ENCODE measurements around the gene LIMD2. TPM values are rescaled to one million over a fixed set of nuclear protein-coding genes. Genes with fewer than 3 reads are reported as not detected.

The LIMD2 gene
- total RNA-seq, 1 donor from 2014 or later = 20.7 TPM

DNA sequence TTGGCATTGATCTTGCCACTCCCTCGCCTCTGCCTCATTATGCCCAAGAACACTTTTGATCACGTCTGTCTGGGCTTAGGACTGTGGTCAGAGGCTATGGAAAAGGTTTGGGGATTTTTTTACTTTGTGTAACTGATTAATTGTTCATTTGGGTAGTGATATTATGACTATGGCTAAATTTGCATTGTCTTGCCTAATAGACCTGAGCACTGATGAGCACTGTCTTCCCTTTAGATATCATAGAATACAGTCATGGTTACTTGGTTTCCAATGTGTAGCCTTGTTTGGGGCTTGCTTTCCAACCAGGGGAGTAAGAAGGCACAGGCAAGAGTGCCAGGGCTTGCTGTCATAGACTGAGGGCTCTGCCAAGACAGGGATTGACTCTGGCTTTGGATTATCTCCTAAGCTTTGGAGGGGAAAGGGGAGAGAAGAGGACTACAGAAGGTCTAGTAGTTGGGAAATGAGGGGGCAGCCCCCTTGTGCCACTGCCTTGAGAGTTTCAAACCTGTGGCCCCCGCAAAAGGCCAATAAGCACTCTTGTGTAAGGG lies 13.7 kb downstream of the LIMD2 start:
- DNase-seq (ENCODE audit: low spot score) (no peak), ATAC-seq (no peak)
- intact Hi-C loops (cut with DNase I) = no loop called here

DNA sequence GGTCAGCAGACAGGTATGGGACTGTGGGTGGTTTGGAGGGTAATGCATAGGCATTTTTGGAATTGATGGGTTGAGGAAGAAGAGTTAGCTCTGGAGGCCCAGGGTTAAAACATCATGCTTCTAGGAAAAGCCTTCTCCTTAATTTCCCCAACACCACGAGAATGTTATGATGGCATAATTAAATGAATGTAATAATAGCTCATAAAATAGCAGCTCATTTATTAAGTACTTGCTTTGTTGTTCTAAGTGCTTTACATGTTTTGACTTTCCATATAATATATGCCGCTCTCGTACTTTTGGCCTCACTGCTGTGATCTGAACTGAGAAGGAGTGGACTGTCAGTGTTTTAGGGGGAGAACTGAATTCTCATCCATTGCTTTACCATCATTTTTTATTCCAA lies 14.3 kb downstream of the LIMD2 start:
- ATAC-seq = no peak
- intact Hi-C loops (cut with DNase I) = no loop called here
- no peak for DNase-seq (ENCODE audit: low spot score)

GRCh38 chr17:63685041-63685440 lies 14.9 kb downstream of the LIMD2 start:
- intact Hi-C loops (cut with DNase I) = no loop called here
- DNase-seq (ENCODE audit: low spot score) (no peak), ATAC-seq (no peak)

DNA sequence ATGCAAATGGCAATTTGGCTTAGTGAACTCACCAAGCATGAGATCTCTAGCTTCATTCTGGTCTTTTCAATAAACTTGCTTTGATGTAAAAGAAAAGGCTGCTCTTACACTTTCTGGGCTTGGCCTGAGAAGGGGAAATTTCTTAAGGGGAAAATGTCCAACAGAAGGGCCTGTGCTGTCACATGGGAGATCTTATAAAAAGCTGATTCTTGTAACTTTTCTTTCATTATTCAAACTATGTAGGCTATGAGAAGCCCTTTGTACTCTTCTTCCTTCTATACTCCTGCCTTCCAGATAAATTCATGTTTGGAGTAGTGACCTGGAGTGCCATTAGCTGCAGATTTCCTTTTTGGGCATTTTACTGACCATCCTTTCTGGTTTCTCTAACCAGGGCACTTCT lies 16.9 kb downstream of the LIMD2 start:
- no peak for DNase-seq (ENCODE audit: low spot score)
- no peak for ATAC-seq
- intact Hi-C loops (cut with DNase I) = no loop called here

DNA sequence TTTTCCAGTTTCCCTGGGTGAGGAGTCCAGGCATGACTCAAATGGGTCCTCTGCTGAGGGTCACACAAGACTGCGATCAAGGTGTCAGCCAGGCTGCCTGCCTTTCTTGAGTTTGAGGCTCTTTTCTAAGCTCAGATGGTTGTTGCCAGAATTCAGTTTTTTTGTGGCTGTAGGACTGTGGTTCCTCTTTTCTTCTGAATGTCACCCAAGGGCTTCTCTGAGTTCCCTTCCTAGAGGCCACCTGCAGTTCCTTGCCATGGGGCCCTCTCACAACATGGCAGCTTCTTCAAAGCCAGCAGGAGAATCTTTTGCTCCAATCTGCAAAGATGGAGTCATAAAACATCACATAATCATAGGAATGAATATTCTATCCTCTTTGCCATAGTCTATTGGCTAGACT lies 17.5 kb downstream of the LIMD2 start:
- no peak for DNase-seq (ENCODE audit: low spot score)
- ATAC-seq = no peak
- intact Hi-C loops (cut with DNase I) = no loop called here

- intact Hi-C loops (cut with DNase I) = no loop called here
- DNase-seq (ENCODE audit: low spot score) = no peak
- ATAC-seq = peak; percentile 75
Measured at GRCh38 chr17:63681530-63681929, 18.4 kb downstream of the LIMD2 start.

- ATAC-seq = no peak
- intact Hi-C loops (cut with DNase I) = no loop called here
Measured at GRCh38 chr17:63680700-63681099, 19.2 kb downstream of the LIMD2 start.

DNA sequence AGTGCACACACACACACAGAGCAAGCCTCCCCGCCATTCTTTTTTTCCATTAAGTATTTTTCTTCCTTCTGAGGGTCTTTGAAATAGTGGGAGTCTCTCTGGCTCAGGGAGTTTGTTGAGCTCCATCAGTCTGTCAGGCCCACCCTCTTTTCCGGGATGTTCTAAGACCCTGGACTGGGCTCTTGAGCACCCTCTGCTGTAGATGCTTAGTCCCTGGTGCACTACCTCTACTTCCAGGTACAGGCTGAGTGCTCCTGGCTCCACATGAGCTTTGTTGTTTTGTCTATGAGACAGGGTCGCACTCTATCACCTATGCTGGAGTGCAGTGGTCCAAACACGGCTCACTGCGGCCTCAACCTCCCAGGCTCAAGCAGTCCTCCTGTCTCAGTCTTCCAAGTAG lies 20.7 kb downstream of the LIMD2 start:
- ATAC-seq (no peak), DNase-seq (ENCODE audit: low spot score) (no peak)
- intact Hi-C loops (cut with DNase I) = no loop called here

More at GRCh38 chr17:63680700-63681099, 19.2 kb downstream of the LIMD2 start:
- DNase-seq (ENCODE audit: low spot score) = no peak

DNA sequence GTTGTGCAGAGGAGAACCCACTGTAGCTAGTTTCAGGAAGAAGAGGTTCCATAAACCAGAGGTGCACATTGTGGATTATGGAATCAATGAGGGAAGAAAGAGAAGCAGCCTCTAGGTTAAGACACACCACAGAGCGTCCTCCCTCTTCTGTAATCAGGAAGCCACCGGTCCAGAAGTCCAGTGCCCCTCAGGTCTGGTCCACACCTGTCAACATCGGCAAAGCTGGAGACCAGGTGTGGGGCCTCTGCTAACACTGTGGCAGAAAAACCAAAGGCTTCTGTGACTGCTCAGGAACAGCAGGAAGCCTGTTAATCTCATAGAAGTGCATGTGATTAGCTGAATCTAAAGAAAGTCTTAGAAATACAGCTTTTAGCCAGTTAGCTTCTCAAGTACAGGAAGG lies 23.3 kb downstream of the LIMD2 start:
- intact Hi-C loops (cut with DNase I) = no loop called here
- ATAC-seq (no peak), DNase-seq (ENCODE audit: low spot score) (no peak)

- DNase-seq (ENCODE audit: low spot score) = peak; percentile 83
- peak; percentile 92 for ATAC-seq
- intact Hi-C loops (cut with DNase I) = no loop called here
Measured at GRCh38 chr17:63675607-63676546, 24.0 kb downstream of the LIMD2 start.

DNA sequence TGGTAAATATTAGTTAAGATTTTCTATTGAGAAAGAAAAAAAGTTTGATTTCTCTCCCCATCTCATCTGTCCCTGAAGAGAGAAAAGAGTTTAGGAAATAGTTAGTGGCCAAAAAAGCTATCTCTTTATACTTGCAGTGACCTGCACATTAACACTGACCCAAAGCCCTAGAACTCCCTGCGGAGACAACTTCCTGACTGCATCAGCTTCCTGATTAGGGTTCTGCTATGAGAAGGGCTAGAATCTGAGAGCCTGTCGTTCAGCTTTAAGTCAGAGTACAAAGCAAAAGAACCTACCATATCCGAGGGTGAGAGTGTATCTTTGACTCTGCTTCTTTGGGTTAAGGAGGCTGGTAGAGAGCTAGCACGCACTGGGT lies 24.7 kb downstream of the LIMD2 start:
- ATAC-seq = peak; percentile 69
- DNase-seq (ENCODE audit: low spot score) = no peak
- intact Hi-C loops (cut with DNase I) = no loop called here

- intact Hi-C loops (cut with DNase I) = no loop called here
- ATAC-seq = no peak
- DNase-seq (ENCODE audit: low spot score) = no peak
Measured at GRCh38 chr17:63672856-63673255, 27.1 kb downstream of the LIMD2 start.

DNA sequence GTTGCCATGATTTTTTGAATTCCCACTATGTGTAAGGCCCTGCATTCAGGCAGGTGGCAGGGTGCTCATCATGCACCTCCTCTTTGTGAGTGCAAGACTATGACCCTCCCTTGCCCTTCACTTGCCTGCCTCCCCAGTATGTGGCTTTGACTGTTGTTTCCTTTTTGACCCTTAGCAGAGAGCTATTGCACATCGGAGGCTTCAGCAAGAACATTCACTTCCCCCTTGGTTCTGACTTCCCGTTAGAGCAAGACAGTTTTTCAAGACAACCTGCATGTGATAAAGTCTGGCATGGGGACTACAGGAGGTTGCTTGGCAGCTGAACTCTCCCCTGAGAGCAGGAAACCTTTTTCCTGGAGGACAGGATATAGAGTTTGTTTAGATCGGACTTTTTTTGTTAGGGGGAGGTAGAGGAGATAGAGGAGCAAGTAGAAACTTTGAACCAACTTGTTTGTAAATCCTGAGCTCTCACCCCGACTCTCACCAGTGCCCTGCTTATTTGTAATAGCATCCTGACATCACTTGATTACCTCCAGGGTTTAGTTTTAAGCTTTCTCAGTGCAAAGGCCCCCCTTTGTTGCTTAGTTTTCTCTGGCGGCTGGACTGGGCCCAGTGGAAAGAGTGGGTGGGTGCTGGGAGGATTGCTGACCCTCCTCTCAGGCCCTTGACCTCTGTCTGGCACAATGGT lies 34.3 kb downstream of the LIMD2 start:
- ATAC-seq (peak; percentile 62), DNase-seq (ENCODE audit: low spot score) (no peak)
- intact Hi-C loops (cut with DNase I) = no loop called here

- intact Hi-C loops (cut with DNase I) = no loop called here
- no peak for DNase-seq (ENCODE audit: low spot score)
- no peak for ATAC-seq
Measured at GRCh38 chr17:63659850-63660249, 40.1 kb downstream of the LIMD2 start.

DNA sequence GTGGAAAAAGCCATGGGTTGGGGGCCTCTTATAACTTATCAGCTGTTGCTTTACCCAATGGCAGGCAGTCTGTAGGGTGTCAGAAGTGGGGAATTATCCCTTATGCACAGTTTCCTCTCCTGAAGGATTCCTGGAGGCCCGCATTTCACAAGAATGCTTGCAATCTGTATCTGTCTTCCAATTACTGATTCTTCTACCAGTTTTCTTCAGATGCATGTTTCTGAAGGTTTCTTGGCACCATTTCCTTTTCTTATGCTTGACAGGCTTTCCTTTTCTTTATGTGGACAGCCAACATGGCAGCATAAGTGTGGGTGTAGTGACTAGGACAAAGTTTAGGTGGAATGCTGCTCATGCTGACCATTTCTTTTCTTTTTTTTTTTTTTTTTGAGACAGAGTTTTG lies 41.6 kb downstream of the LIMD2 start:
- no peak for ATAC-seq
- no peak for DNase-seq (ENCODE audit: low spot score)
- intact Hi-C loops (cut with DNase I) = no loop called here

DNA sequence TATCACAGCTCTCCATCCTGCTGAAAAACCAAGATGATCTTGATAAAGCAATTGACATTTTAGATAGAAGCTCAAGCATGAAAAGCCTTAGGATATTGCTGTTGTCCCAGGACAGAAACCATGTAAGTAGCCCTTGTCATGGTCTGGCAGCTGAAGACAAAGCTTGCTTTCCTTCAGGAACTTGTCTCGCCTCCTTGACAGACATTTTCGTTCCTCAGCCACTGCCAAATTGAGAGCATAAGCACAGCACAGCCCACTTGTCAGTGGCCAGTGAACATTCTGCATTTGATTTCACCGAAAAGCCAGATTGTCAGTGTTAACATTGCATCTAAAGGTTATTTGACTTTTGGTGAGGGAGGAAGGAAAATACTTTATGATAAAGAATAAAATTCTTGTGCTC lies 42.1 kb downstream of the LIMD2 start:
- DNase-seq (ENCODE audit: low spot score) = no peak
- no peak for ATAC-seq
- intact Hi-C loops (cut with DNase I) = no loop called here

GRCh38 chr17:63653050-63653449 lies 46.9 kb downstream of the LIMD2 start:
- intact Hi-C loops (cut with DNase I) = no loop called here
- no peak for DNase-seq (ENCODE audit: low spot score)
- no peak for ATAC-seq

DNA sequence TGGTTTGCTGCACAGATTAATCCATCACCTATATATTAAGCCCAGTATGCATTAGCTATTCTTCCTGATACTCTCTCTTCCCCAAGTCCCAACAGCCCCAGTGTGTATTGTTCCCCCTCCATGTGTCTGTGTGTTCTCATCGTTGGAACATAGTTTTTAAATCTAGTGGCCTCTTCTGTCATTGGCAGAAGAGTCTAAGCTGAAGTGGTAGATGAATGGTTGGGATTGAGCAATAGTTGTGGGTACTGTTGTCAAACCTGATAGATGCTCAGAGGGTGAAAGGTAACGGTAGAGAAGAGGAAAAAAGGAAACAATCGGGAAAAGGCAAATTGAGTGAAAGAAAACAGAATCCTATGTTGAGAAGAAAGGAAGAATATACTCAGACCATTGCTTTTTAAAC lies 47.8 kb downstream of the LIMD2 start:
- intact Hi-C loops (cut with DNase I) = no loop called here
- no peak for ATAC-seq
- no peak for DNase-seq (ENCODE audit: low spot score)

GRCh38 chr17:63649813-63650212 lies 50.1 kb downstream of the LIMD2 start:
- peak; percentile 34 for ATAC-seq
- no peak for DNase-seq (ENCODE audit: low spot score)
- intact Hi-C loops (cut with DNase I) = no loop called here

DNA sequence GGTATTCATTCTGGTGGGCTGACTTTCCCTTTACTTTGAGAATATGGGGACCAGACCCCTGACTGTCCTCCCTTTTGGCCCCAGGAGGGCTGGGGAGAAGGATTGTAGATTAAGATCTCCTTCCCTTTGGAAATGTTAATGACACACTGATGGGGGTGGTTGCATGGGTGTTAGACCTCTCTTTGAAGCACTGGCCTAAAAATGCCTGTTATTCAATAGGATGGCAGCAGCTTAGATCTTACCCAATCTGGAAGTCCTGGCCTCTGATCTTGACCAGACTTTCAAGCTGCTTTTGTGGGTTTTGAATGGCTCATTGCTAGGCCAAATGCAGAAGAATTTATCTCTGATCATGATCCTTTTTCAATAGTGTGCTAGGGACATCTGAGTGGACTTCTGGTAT lies 52.0 kb downstream of the LIMD2 start:
- DNase-seq (ENCODE audit: low spot score) (no peak), ATAC-seq (no peak)
- intact Hi-C loops (cut with DNase I) = no loop called here
